Measurements from ENCODE around the gene AZU1. TPM values are rescaled to one million over a fixed set of nuclear protein-coding genes. Genes with fewer than 3 reads are reported as not detected.

The AZU1 gene
- total and polyA plus RNA-seq, 7 donors: 0.69 TPM; not detected in 6

DNA sequence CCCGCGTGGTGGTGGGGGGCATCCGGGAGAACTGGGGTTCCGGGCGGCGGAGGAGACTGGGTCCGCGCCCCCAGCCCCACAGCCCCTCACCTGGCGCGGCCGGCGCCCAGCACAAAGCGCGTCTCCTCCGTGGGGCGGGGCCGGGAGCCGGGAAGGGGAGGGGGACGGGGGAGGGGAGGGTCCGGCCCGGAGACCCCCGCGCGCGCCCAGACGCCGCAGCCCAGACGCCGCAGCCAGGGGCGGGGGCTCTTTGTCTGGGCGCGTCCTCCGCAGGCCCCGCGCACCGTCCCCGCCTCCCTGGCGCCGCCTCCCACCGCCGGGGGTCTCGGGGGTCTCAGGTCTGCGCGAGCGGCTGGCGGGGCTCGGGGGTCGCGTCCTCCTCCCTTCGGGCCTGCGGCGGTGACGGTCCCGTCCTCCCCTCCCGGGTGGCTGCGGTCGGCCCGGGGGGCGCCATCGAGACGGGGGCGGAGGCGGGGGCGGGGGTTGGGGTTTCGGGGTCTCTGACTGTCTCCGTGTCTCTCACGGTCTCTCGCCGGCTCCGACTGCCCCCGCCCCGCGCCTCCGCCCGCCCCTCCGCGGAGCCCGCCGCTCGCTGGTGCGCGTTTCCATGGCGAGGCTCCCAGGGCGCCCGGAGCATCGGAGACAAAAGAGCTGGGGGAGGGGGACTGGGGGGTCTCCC lies 5.7 kb upstream of the AZU1 start, which contains the start of gene PLPPR3:
Gene PLPPR3 (minus strand): TSS at position 131 of the 679 bp plus-strand sequence. CDS start 396 bp downstream, outside the sequence.
- TF ChIP-seq, protein P1, sequence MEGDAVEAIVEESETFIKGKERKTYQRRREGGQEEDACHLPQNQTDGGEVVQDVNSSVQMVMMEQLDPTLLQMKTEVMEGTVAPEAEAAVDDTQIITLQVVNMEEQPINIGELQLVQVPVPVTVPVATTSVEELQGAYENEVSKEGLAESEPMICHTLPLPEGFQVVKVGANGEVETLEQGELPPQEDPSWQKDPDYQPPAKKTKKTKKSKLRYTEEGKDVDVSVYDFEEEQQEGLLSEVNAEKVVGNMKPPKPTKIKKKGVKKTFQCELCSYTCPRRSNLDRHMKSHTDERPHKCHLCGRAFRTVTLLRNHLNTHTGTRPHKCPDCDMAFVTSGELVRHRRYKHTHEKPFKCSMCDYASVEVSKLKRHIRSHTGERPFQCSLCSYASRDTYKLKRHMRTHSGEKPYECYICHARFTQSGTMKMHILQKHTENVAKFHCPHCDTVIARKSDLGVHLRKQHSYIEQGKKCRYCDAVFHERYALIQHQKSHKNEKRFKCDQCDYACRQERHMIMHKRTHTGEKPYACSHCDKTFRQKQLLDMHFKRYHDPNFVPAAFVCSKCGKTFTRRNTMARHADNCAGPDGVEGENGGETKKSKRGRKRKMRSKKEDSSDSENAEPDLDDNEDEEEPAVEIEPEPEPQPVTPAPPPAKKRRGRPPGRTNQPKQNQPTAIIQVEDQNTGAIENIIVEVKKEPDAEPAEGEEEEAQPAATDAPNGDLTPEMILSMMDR (IDR thresholded peaks at IDR 0.05): no peak
- DNase-seq: no peak
- no peak for ATAC-seq
- 2% methylated on average over 21 to 85 of the region's 86 CpGs for WGBS, 3 donors
- intact Hi-C loops (cut with DNase I): no loop called here
- H3K4me3 ChIP-seq: peak within 1 kb of the TSS; percentile 48
- no peak within 1 kb of the TSS for H3K27ac ChIP-seq
- peaks cover 0 to 45% (median 11%) of the 10 kb centered on the region in 3 donors for H3K27me3 ChIP-seq (ENCODE audit: insufficient read depth in 3 of 3, low read length in 2 of 3)
- H3K4me1 ChIP-seq: no peaks in the 10 kb centered on the region
- no peaks in the 10 kb centered on the region for H3K9me3 ChIP-seq
- no peaks in the 10 kb centered on the region for H3K36me3 ChIP-seq (ENCODE audit: insufficient read depth in 1 of 2, low read depth in 1 of 2)

DNA sequence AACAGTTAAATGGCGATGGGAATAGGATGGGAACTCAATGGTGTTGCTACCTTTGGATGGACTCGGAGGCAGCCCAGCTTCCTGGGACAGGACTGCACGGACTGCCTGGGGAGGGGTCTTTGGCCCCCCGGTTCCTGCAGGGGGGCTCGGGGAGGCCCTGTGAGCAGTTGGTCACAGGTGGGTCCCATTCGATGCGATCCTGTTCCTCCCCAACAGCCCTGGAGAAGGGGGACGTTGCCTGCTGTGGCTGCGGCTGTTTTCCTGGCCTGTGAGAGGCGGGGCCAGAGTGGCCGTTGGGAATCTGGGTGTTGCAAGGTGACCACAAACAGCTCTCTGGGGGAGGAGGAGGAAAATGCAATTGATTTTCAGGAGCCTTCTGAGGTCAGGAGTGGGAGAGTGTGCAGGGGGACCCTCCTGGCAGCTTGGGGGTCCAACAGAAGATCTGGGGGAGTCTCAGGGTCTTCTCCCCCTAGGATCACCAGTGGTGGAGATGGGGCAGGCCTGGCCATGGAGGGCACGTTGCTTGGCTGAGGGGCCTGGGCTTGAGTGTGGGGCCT lies 4.0 kb upstream of the AZU1 start:
- Histone ChIP-seq H3K9me3 (no peaks in the 10 kb centered on the region), H3K27ac (no peak overlapping the region), H3K4me1 (no peaks in the 10 kb centered on the region), H3K36me3 (ENCODE audit: insufficient read depth in 1 of 2, low read depth in 1 of 2) (no peaks in the 10 kb centered on the region), H3K27me3 (ENCODE audit: insufficient read depth in 3 of 3, low read length in 2 of 3) (peaks cover 0 to 55% (median 14%) of the 10 kb centered on the region in 3 donors), H3K4me3 (no peak overlapping the region)
- TF ChIP-seq, protein P1 (IDR thresholded peaks at IDR 0.05): no peak
- WGBS, 3 donors: 49 to 53% (median 51%) methylated on average over 11 to 12 of the region's 12 CpGs
- DNase-seq (no peak), ATAC-seq (no peak)
- intact Hi-C loops (cut with DNase I): no loop called here

DNA sequence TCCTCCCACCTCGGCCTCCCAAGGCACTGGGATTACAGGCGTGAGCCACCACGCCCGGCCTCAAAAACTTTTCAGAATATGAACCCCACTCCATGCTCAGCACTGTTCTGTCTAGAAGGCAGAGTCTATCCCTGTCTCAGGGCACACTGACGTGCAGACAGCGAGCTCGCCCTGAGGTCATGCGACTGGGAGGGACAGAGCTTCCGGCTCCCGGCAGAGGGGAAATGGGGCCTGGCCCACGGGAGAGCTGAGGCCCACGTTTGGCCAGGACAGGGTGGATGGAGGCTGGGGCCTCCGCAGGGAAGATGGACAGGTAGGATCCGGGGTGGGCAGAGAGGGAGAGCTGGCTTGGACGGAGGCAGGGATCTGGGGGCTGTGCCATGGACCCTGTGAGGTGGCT lies 2.8 kb upstream of the AZU1 start:
- Histone ChIP-seq H3K27me3 (ENCODE audit: insufficient read depth in 3 of 3, low read length in 2 of 3) (peaks cover 0 to 60% (median 15%) of the 10 kb centered on the region in 3 donors), H3K27ac (no peak overlapping the region), H3K4me3 (no peak overlapping the region), H3K9me3 (no peaks in the 10 kb centered on the region), H3K4me1 (no peaks in the 10 kb centered on the region), H3K36me3 (ENCODE audit: insufficient read depth in 1 of 2, low read depth in 1 of 2) (no peaks in the 10 kb centered on the region)
- intact Hi-C loops (cut with DNase I): no loop called here
- WGBS, 3 donors: 70 to 73% (median 72%) methylated on average over 15 of the region's 15 CpGs
- no peak for ATAC-seq
- TF ChIP-seq, protein P1 (IDR thresholded peaks at IDR 0.05): no peak
- no peak for DNase-seq

DNA sequence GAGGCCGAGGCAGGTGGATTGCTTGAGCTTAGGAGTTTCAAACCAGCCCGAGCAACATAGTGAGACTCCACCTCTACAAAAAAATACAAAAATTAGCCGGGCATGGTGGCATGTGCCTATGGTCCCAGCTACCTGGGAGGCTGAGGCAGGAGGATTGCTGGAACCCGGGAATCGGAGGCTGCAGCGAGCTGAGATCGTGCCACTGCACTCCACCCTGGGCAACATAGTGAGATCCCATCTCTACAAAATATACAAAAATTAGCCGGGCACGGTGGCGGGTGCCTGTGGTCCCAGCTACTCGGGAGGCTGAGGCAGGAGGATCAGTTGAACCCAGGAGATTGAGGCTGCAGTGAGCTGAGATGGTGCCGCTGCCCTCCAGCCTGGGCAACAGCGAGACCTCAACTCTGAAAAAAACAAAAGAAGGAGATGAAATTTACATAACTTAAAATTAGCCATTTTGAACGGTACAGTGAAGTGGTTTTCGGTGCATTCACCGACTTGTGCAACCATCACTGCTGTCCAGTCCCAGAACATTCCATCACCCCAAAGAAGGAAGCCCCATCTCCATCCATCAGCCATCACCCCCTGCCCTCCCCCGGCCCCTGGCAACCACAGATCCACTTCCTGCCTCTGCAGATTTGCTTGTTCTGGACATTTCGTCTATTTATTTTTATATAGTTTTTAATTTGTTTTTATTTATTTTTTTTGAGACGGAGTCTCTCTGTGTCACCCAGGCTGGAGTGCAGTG lies 1.6 kb upstream of the AZU1 start:
- Histone ChIP-seq H3K4me3 (no peak overlapping the region), H3K9me3 (no peaks in the 10 kb centered on the region), H3K27me3 (ENCODE audit: insufficient read depth in 3 of 3, low read length in 2 of 3) (peaks cover 0 to 70% (median 20%) of the 10 kb centered on the region in 3 donors), H3K4me1 (no peaks in the 10 kb centered on the region), H3K36me3 (ENCODE audit: insufficient read depth in 1 of 2, low read depth in 1 of 2) (no peaks in the 10 kb centered on the region), H3K27ac (no peak overlapping the region)
- ATAC-seq (no peak), DNase-seq (no peak)
- WGBS, 3 donors: 78 to 83% (median 82%) methylated on average over 19 of the region's 19 CpGs
- TF ChIP-seq, protein P1 (IDR thresholded peaks at IDR 0.05): no peak
- intact Hi-C loops (cut with DNase I): no loop called here
